ENCODE measurements around the gene ENO3. TPM values are rescaled to one million over a fixed set of nuclear protein-coding genes. Genes with fewer than 3 reads are reported as not detected.
A peak's percentile ranks its signal among the peaks of the same experiment; 100 is the strongest.

The ENO3 gene
- total RNA-seq, 2 experiments from 2014 or later = 14.6 to 79.4 TPM

GRCh38 chr17:4950075-4950745 lies 709 bp upstream of the ENO3 start:
- H3K36me3 ChIP-seq (ENCODE audit: insufficient read depth, low read length) = peaks cover 30% of the 10 kb centered on the region
- peak overlapping the region; percentile 100 for H3K4me3 ChIP-seq (ENCODE audit: low read depth, low read length, poor library complexity, severe bottlenecking)
- POLR2A ChIA-PET = interaction anchor here (3.8 to 5.9 kb wide), 2 partner anchors 10 to 17 kb away, joined by 18 to 51 read pairs; partner anchors contain the start of genes RNF167, SLC25A11 and SPAG7
- TF ChIP-seq CTCF (conservative IDR thresholded peaks at IDR 0.05; ENCODE audit: low read length) (no peak), EZH2phosphoT487 (IDR thresholded peaks at IDR 0.05; ENCODE audit: borderline replicate concordance, low read depth, low read length) (no peak)
- H4K20me1 ChIP-seq (ENCODE audit: insufficient read depth, low read length) = peaks cover 16% of the 10 kb centered on the region
- intact Hi-C loops (cut with micrococcal nuclease; ENCODE audit: unreplicated experiment) = no loop called here
- peak overlapping the region; percentile 48; the same call in 1 of the 2 replicates for H2AFZ ChIP-seq (ENCODE audit: low read length)
- no peaks in the 10 kb centered on the region for H3K9me3 ChIP-seq (ENCODE audit: low read length)
- peak overlapping the region; percentile 99 for H3K27ac ChIP-seq (ENCODE audit: low read depth, low read length, poor library complexity, severe bottlenecking)
- DNase-seq (ENCODE audit: low spot score) = peak; percentile 51
- no peaks in the 10 kb centered on the region for H3K9me2 ChIP-seq (ENCODE audit: insufficient read depth, low read length)
- peak overlapping the region; percentile 93 for H3K4me2 ChIP-seq (ENCODE audit: low read length)
- peaks cover 31% of the 10 kb centered on the region for H3K79me2 ChIP-seq (ENCODE audit: insufficient read depth, low read depth, low read length)
- H3K4me1 ChIP-seq (ENCODE audit: insufficient read depth, low read length, poor library complexity, severe bottlenecking) = peaks cover 36% of the 10 kb centered on the region
- no TSS peak for BruUV-seq (replicated peaks)
- CTCF ChIA-PET (ENCODE audit: unreplicated experiment) = no interaction called here

- no TSS peak for BruUV-seq (replicated peaks)
- peak overlapping the region; percentile 93 for H3K4me2 ChIP-seq (ENCODE audit: low read length)
- H3K27ac ChIP-seq (ENCODE audit: low read depth, low read length, poor library complexity, severe bottlenecking) = peak overlapping the region; percentile 99
Observed at GRCh38 chr17:4951486-4951885, 567 bp downstream of the ENO3 start.

More at GRCh38 chr17:4951486-4951885, 567 bp downstream of the ENO3 start:
- Histone ChIP-seq H3K9me2 (ENCODE audit: insufficient read depth, low read length) (no peaks in the 10 kb centered on the region), H3K4me3 (ENCODE audit: low read depth, low read length, poor library complexity, severe bottlenecking) (peak overlapping the region; percentile 100), H2AFZ (ENCODE audit: low read length) (no peak overlapping the region), H4K20me1 (ENCODE audit: insufficient read depth, low read length) (peaks cover 6% of the 10 kb centered on the region), H3K79me2 (ENCODE audit: insufficient read depth, low read depth, low read length) (peaks cover 18% of the 10 kb centered on the region), H3K4me1 (ENCODE audit: insufficient read depth, low read length, poor library complexity, severe bottlenecking) (peaks cover 24% of the 10 kb centered on the region), H3K9me3 (ENCODE audit: low read length) (no peaks in the 10 kb centered on the region), H3K36me3 (ENCODE audit: insufficient read depth, low read length) (peaks cover 17% of the 10 kb centered on the region)
- CTCF ChIA-PET (ENCODE audit: unreplicated experiment) = interaction anchor here (1.2 kb wide), 1 partner anchor 16 kb away, joined by 3 read pairs; the partner anchor contains the start of gene SPAG7
- no peak for DNase-seq (ENCODE audit: low spot score)
- POLR2A ChIA-PET = interaction anchor here (0.7 to 5.9 kb wide), 4 partner anchors 10 to 40 kb away, joined by 3 to 51 read pairs (median 12); partner anchors contain the start of genes RNF167, SLC25A11 and SPAG7
- TF ChIP-seq EZH2phosphoT487 (IDR thresholded peaks at IDR 0.05; ENCODE audit: borderline replicate concordance, low read depth, low read length) = no peak
- no peak for TF ChIP-seq CTCF (conservative IDR thresholded peaks at IDR 0.05; ENCODE audit: low read length)
- intact Hi-C loops (cut with micrococcal nuclease; ENCODE audit: unreplicated experiment) = no loop called here

All from OCI-LY7 (cell line).